DND-41 (cell line): ENCODE data around the gene PROM2.

Experiments
- ATAC-seq: fragments of 200-7000 bp; cut with Tn5 transposase; 3 replicates; pipeline ENCODE4 v1.9.1; 2021; ENCODE audit warnings: low read depth; ENCODE audit not compliant: insufficient read depth
- DNase-seq: peaks from one replicate; pipeline ENCODE4 v3.0.0-alpha.2; 2020
- H2AFZ ChIP-seq: 2 replicates; pipeline ENCODE4 v1.6.0; 2012; ENCODE audit warnings: low read depth, low read length
- H3K27ac ChIP-seq: 2 replicates; pipeline ENCODE4 v1.5.1; 2012; ENCODE audit warnings: low read length, inconsistent platforms
- H3K27me3 ChIP-seq: fragments of 200-600 bp; sonication (generic); 2 replicates; pipeline ENCODE4 v1.6.0; 2012; ENCODE audit warnings: low read length, mild to moderate bottlenecking, inconsistent platforms; ENCODE audit not compliant: insufficient read depth, poor library complexity
- H3K36me3 ChIP-seq: 2 replicates; pipeline ENCODE4 v1.5.1; 2012; ENCODE audit warnings: low read length, inconsistent platforms; ENCODE audit not compliant: insufficient read depth
- H3K4me1 ChIP-seq: 2 replicates; pipeline ENCODE4 v1.5.1; 2012; ENCODE audit warnings: mild to moderate bottlenecking, low read length; ENCODE audit not compliant: insufficient read depth
- H3K4me2 ChIP-seq: 2 replicates; pipeline ENCODE4 v1.6.0; 2012; ENCODE audit warnings: mild to moderate bottlenecking, moderate library complexity, low read length, inconsistent platforms; ENCODE audit not compliant: insufficient read depth
- H3K4me3 ChIP-seq, 2 experiments: fragments of 200-600 bp in 1 of 2; shearing (Covaris generic) in 1 of 2; 2 replicates each; pipeline ENCODE4 v1.5.1; 2012 to 2016; ENCODE audit warnings: inconsistent platforms in 2 of 2, low read length in 2 of 2, mild to moderate bottlenecking in 2 of 2, low read depth in 1 of 2, moderate library complexity in 1 of 2
- H3K79me2 ChIP-seq: 2 replicates; pipeline ENCODE4 v1.6.0; 2012; ENCODE audit warnings: low read length, inconsistent platforms; ENCODE audit not compliant: insufficient read depth
- H3K9ac ChIP-seq: 2 replicates; pipeline ENCODE4 v1.6.0; 2012; ENCODE audit warnings: low read depth, mild to moderate bottlenecking, inconsistent platforms, low read length, moderate library complexity
- H3K9me3 ChIP-seq: 2 replicates; pipeline ENCODE4 v1.5.1; 2012; ENCODE audit warnings: low read length, moderate library complexity, mild to moderate bottlenecking, inconsistent platforms; ENCODE audit not compliant: insufficient read depth, severe bottlenecking
- H4K20me1 ChIP-seq: 2 replicates; pipeline ENCODE4 v1.6.0; 2012; ENCODE audit warnings: low read length; ENCODE audit not compliant: insufficient read depth
- EZH2 ChIP-seq: IDR thresholded peaks from 3 replicates; pipeline ENCODE4 v1.6.1; 2012; ENCODE audit warnings: borderline replicate concordance, low read depth, mild to moderate bottlenecking, moderate library complexity, low read length, inconsistent platforms; ENCODE audit not compliant: severe bottlenecking
- TF ChIP-seq, protein P1 (sequence below): IDR thresholded peaks from 2 replicates; pipeline ENCODE4 v1.5.1; 2012; ENCODE audit warnings: borderline replicate concordance, low read length, moderate library complexity, mild to moderate bottlenecking; ENCODE audit not compliant: poor library complexity, severe bottlenecking; ENCODE audit errors: extremely low read depth

The PROM2 gene

DNA sequence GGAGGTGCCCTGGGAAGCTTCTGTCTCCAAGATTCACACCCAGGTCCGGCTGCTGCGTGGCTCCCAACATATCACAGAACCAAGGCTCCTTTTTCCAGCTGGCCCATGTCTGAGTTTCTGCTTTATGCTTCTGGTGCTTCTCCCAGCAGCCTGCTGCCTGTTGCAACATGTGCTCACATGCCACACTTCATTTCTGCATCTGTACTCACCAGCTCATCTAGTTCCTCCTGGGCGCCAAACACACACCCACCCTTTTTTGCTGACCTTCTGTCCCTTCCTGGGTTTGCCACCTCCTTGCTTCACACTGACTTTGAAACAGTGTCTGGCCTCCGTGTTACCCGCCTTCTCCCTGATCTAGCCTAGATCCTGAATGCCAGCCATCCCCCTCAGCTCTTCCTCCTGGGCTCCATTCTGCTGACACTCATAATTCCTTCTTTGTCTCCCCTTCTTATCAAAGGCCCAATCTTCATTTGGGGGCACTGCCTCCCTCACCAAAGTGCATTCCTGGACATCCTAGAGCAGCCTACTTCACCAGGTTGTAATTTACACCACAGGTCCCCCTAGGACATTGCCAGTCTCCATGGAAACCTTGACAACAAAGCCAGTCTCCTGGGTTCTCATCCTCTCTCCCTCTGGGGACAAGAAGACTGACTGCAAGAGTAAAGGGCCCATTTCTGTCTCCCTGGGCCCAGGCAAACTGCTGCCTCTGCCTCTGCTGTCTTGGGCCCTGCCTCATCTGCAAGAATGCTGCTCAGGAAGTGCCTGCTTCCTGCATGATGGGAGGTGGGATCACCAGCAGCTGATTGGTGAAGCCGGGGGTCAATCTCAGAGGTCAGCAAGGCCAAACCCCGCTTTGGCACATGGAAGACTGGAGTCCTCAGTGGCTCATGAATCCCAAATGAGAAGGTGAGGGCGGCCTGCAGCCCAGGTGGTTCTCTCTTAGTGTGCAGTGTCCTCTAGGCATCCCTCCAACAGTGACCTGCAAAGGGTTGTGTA is 13.9 kb upstream of the PROM2 start:
- DNase-seq: no peak
- Histone ChIP-seq H3K4me3 (no peak overlapping the region), H3K27me3 (peaks cover 3% of the 10 kb centered on the region), H4K20me1 (no peaks in the 10 kb centered on the region), H3K9ac (no peak overlapping the region), H3K36me3 (no peaks in the 10 kb centered on the region), H2AFZ (no peak overlapping the region), H3K4me1 (no peaks in the 10 kb centered on the region), H3K4me2 (no peak overlapping the region), H3K79me2 (no peaks in the 10 kb centered on the region), H3K9me3 (peaks cover 3% of the 10 kb centered on the region), H3K27ac (no peak overlapping the region)
- ATAC-seq: no peak
- TF ChIP-seq EZH2: no peak
- TF ChIP-seq, protein P1, sequence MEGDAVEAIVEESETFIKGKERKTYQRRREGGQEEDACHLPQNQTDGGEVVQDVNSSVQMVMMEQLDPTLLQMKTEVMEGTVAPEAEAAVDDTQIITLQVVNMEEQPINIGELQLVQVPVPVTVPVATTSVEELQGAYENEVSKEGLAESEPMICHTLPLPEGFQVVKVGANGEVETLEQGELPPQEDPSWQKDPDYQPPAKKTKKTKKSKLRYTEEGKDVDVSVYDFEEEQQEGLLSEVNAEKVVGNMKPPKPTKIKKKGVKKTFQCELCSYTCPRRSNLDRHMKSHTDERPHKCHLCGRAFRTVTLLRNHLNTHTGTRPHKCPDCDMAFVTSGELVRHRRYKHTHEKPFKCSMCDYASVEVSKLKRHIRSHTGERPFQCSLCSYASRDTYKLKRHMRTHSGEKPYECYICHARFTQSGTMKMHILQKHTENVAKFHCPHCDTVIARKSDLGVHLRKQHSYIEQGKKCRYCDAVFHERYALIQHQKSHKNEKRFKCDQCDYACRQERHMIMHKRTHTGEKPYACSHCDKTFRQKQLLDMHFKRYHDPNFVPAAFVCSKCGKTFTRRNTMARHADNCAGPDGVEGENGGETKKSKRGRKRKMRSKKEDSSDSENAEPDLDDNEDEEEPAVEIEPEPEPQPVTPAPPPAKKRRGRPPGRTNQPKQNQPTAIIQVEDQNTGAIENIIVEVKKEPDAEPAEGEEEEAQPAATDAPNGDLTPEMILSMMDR: no peak

DNA sequence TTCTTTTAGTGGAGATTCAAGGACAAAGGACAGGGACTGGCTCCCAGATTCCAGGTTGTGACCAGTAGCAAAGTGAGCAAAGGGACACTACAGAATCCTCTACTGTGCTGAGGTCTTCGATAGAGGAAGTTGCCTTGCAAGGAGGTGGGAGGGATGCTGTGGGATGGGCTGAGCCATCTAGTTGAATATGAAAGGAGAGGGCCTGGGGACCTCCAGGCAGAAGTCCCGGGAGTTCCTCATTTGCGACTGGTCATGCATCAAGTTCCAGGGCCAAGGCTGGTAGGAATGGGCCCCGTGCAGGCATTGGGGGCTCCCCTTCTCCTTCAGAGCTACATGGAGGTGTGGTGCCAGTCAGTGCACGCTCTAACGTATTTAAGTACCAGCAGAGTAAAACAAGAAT is 12.6 kb upstream of the PROM2 start:
- Histone ChIP-seq H3K9ac (no peak overlapping the region), H3K27me3 (peaks cover 3% of the 10 kb centered on the region), H2AFZ (no peak overlapping the region), H3K4me1 (no peaks in the 10 kb centered on the region), H3K4me2 (no peak overlapping the region), H3K79me2 (no peaks in the 10 kb centered on the region), H4K20me1 (no peaks in the 10 kb centered on the region), H3K9me3 (peaks cover 3% of the 10 kb centered on the region), H3K36me3 (no peaks in the 10 kb centered on the region), H3K27ac (no peak overlapping the region), H3K4me3 (no peak overlapping the region)
- ATAC-seq: no peak
- DNase-seq: no peak
- TF ChIP-seq, protein P1: no peak
- no peak for TF ChIP-seq EZH2

DNA sequence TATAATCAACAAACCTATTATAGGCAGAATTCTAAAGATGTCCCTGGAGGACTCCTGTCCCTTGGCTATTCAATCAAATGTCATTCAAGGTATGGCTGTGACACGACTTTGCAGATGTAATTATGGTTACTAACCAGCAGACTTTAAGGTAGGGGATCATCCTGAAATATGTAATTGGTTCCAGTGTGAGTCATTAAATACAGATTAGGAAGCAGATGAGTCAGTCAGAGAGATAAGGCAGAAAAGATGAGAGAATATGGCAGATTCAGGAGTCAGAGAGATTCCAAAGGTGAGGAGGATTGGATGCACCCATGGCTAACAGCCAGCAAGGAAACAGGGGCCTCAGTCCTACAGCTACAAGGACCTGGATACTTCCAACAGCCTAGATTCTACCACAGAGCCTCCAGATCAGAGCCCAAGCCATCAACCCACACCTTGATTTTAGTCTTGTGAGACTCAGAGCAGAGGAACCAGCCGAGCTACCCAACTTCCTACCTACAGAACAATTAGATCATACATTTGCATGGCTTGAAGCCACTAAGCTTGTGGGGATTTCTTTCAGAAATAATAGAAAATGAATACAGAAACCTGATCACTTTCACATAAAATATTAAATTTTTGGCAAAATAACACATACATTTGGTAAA is 11.2 kb upstream of the PROM2 start:
- H3K36me3 ChIP-seq: no peaks in the 10 kb centered on the region
- TF ChIP-seq, protein P1: no peak
- TF ChIP-seq EZH2: no peak
- no peak for DNase-seq
- ATAC-seq: no peak
- H3K27me3 ChIP-seq: peaks cover 3% of the 10 kb centered on the region
- H3K27ac ChIP-seq: no peak overlapping the region
- H4K20me1 ChIP-seq: no peaks in the 10 kb centered on the region
- peaks cover 2% of the 10 kb centered on the region for H3K9me3 ChIP-seq
- no peak overlapping the region for H2AFZ ChIP-seq
- H3K4me2 ChIP-seq: no peak overlapping the region
- H3K79me2 ChIP-seq: no peaks in the 10 kb centered on the region
- no peaks in the 10 kb centered on the region for H3K4me1 ChIP-seq
- no peak overlapping the region for H3K4me3 ChIP-seq
- H3K9ac ChIP-seq: no peak overlapping the region
